GM23338 (cell line): ENCODE data around the gene CDH23. TPM values are rescaled to one million over a fixed set of nuclear protein-coding genes. Genes with fewer than 3 reads are reported as not detected.

ENCODE experiments used
- ATAC-seq: fragments of 200-7000 bp; cut with Tn5 transposase; 3 replicates; pipeline ENCODE4 v1.9.1; 2020
- DNase-seq: peaks from one replicate; pipeline ENCODE4 v3.0.0-alpha.2; 2015; ENCODE audit warnings: low spot score
- H2AFZ ChIP-seq: fragments of 200-600 bp; sonication (generic); 2 replicates; pipeline ENCODE4 v1.8.0; 2016; ENCODE audit warnings: antibody characterized with exemption, mild to moderate bottlenecking, moderate library complexity
- H3F3A ChIP-seq: fragments of 200-600 bp; sonication (generic); replicated peaks from 2 replicates; pipeline ENCODE4 v1.8.0; 2017; ENCODE audit warnings: antibody characterized with exemption, mixed run types, low read depth
- H3K27ac ChIP-seq: fragments of 200-600 bp; sonication (generic); 2 replicates; pipeline ENCODE4 v1.6.1; 2016; ENCODE audit warnings: low read depth
- H3K27me3 ChIP-seq: fragments of 200-600 bp; sonication (generic); 2 replicates; pipeline ENCODE4 v1.8.0; 2016; ENCODE audit warnings: mild to moderate bottlenecking, mixed run types, moderate library complexity; ENCODE audit not compliant: insufficient read depth
- H3K36me3 ChIP-seq: fragments of 200-600 bp; sonication (generic); 2 replicates; pipeline ENCODE4 v1.8.0; 2016; ENCODE audit warnings: mild to moderate bottlenecking; ENCODE audit not compliant: insufficient read depth
- H3K4me1 ChIP-seq: fragments of 200-600 bp; sonication (generic); 2 replicates; pipeline ENCODE4 v1.8.0; 2016; ENCODE audit warnings: mild to moderate bottlenecking, moderate library complexity; ENCODE audit not compliant: insufficient read depth
- H3K4me2 ChIP-seq: fragments of 200-600 bp; sonication (generic); 2 replicates; pipeline ENCODE4 v1.7.1; 2017; ENCODE audit warnings: mixed run types
- H3K4me3 ChIP-seq: fragments of 200-600 bp; sonication (generic); 2 replicates; pipeline ENCODE4 v1.6.1; 2016; ENCODE audit warnings: mixed run types
- H3K79me2 ChIP-seq: fragments of 200-600 bp; sonication (generic); replicated peaks from 2 replicates; pipeline ENCODE4 v1.8.0; 2017; ENCODE audit warnings: mild to moderate bottlenecking; ENCODE audit not compliant: insufficient read depth
- H3K9me2 ChIP-seq: fragments of 200-600 bp; sonication (generic); 2 replicates; pipeline ENCODE4 v1.8.0; 2017; ENCODE audit not compliant: insufficient read depth
- H4K20me1 ChIP-seq: fragments of 200-600 bp; sonication (generic); replicated peaks from 2 replicates; pipeline ENCODE4 v1.8.0; 2017; ENCODE audit warnings: mild to moderate bottlenecking; ENCODE audit not compliant: insufficient read depth
- H3K27ac Mint-ChIP-seq: 2 replicates; pipeline ENCODE4 v1.8.0; 2020; ENCODE audit warnings: inconsistent platforms, mild to moderate bottlenecking, moderate library complexity, mixed read lengths
- H3K27me3 Mint-ChIP-seq: 3 replicates; pipeline ENCODE4 v1.8.0; 2022; ENCODE audit warnings: low read depth, mild to moderate bottlenecking, moderate library complexity, mixed read lengths, inconsistent platforms; ENCODE audit not compliant: insufficient read depth, poor library complexity
- H3K36me3 Mint-ChIP-seq: 3 replicates; pipeline ENCODE4 v1.8.0; 2021; ENCODE audit warnings: low read depth, mild to moderate bottlenecking, inconsistent platforms, moderate library complexity, mixed read lengths
- H3K4me1 Mint-ChIP-seq: 3 replicates; pipeline ENCODE4 v1.8.0; 2020; ENCODE audit warnings: mild to moderate bottlenecking, inconsistent platforms, mixed read lengths
- H3K4me3 Mint-ChIP-seq: 3 replicates; pipeline ENCODE4 v1.8.0; 2021; ENCODE audit warnings: moderate library complexity, mild to moderate bottlenecking, inconsistent platforms, mixed read lengths
- H3K9me3 Mint-ChIP-seq: 3 replicates; pipeline ENCODE4 v1.8.0; 2020; ENCODE audit warnings: moderate library complexity, mild to moderate bottlenecking, inconsistent platforms, mixed read lengths
- EZH2 ChIP-seq: fragments of 200-600 bp; sonication (generic); IDR thresholded peaks from one replicate; pipeline ENCODE4 v1.8.0; 2017; ENCODE audit warnings: antibody characterized with exemption, mild to moderate bottlenecking, low read depth; ENCODE audit not compliant: unreplicated experiment
- EZH2phosphoT487 ChIP-seq: fragments of 200-600 bp; sonication (generic); IDR thresholded peaks from one replicate; pipeline ENCODE4 v1.8.1; 2018; ENCODE audit warnings: antibody characterized with exemption; ENCODE audit not compliant: unreplicated experiment
- JUNB ChIP-seq: IDR thresholded peaks from one replicate; pipeline ENCODE4 v1.6.1; 2016; ENCODE audit warnings: antibody characterized with exemption; ENCODE audit not compliant: unreplicated experiment
- NANOG ChIP-seq: IDR thresholded peaks from 2 replicates; pipeline ENCODE4 v1.6.1; 2016; ENCODE audit warnings: antibody characterized with exemption, borderline replicate concordance
- POLR2AphosphoS5 ChIP-seq: IDR thresholded peaks from 2 replicates; pipeline ENCODE4 v1.6.1; 2016; ENCODE audit warnings: antibody characterized with exemption, low read depth
- STAT1 ChIP-seq: IDR thresholded peaks from one replicate; pipeline ENCODE4 v1.6.1; 2016; ENCODE audit warnings: antibody characterized with exemption; ENCODE audit not compliant: unreplicated experiment
- ZNF114 ChIP-seq: fragments of 250-450 bp; sonication (Bioruptor Pico); IDR thresholded peaks from 2 replicates; pipeline ENCODE4 v1.5.0; 2020; ENCODE audit warnings: mild to moderate bottlenecking, moderate library complexity
- polyA plus RNA-seq: library from polyadenylated mRNA; unstranded; fragments of >200 nt; fragmentation: Nextera tagmentation; extraction: Ambion mirVana; gene quantifications from 2 replicates; pipeline ENCODE4 v1.2.1, GENCODE V29; 2016
- total RNA-seq: library from RNA; depleted of rRNA; stranded (reverse); fragments of >200 nt; shearing (Covaris generic); gene quantifications from 2 replicates; pipeline ENCODE4 v1.2.3, GENCODE V29; 2014
- TF ChIP-seq, protein P1 (sequence below): fragments of 250-450 bp; sonication (Bioruptor Pico); IDR thresholded peaks from 2 replicates; pipeline ENCODE4 v1.5.0; 2020; ENCODE audit warnings: mild to moderate bottlenecking, moderate library complexity

CDH23 gene
- total and polyA plus RNA-seq, 2 experiments from 2014 or later, result 0.95 to 4.3 TPM

DNA sequence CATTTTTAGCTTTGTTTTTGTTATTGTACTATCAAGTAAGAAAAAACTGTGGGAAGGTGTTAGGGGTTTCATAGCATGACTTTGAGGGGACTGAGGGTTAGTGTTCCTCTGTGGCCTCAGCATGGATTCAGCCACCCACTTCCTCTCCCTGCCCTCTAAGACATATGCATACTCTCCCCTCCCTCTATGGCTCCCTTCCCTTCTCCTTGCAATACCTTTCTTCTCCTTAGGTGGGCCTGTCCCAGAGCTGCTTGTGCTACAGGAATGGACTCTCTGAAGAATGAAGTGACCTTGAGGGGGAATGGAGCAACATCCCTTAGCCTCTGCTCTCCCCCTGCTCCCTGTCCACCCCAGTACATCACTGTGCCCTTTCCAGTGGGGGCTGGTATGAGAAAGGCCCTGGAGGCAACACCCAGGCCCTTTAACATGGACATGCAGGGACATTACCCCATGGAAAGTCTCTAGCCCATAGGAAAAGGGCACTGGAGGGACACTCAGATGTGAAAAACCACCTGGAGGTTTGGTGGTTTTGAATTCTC is 22.4 kb downstream of the CDH23 start:
- H2AFZ ChIP-seq, result no peak overlapping the region
- no peak overlapping the region for H3K4me3 Mint-ChIP-seq
- no peak overlapping the region for H3K4me3 ChIP-seq

More for the DNA sequence above, 22.4 kb downstream of the CDH23 start:
- TF ChIP-seq NANOG, result no peak
- TF ChIP-seq, protein P1, sequence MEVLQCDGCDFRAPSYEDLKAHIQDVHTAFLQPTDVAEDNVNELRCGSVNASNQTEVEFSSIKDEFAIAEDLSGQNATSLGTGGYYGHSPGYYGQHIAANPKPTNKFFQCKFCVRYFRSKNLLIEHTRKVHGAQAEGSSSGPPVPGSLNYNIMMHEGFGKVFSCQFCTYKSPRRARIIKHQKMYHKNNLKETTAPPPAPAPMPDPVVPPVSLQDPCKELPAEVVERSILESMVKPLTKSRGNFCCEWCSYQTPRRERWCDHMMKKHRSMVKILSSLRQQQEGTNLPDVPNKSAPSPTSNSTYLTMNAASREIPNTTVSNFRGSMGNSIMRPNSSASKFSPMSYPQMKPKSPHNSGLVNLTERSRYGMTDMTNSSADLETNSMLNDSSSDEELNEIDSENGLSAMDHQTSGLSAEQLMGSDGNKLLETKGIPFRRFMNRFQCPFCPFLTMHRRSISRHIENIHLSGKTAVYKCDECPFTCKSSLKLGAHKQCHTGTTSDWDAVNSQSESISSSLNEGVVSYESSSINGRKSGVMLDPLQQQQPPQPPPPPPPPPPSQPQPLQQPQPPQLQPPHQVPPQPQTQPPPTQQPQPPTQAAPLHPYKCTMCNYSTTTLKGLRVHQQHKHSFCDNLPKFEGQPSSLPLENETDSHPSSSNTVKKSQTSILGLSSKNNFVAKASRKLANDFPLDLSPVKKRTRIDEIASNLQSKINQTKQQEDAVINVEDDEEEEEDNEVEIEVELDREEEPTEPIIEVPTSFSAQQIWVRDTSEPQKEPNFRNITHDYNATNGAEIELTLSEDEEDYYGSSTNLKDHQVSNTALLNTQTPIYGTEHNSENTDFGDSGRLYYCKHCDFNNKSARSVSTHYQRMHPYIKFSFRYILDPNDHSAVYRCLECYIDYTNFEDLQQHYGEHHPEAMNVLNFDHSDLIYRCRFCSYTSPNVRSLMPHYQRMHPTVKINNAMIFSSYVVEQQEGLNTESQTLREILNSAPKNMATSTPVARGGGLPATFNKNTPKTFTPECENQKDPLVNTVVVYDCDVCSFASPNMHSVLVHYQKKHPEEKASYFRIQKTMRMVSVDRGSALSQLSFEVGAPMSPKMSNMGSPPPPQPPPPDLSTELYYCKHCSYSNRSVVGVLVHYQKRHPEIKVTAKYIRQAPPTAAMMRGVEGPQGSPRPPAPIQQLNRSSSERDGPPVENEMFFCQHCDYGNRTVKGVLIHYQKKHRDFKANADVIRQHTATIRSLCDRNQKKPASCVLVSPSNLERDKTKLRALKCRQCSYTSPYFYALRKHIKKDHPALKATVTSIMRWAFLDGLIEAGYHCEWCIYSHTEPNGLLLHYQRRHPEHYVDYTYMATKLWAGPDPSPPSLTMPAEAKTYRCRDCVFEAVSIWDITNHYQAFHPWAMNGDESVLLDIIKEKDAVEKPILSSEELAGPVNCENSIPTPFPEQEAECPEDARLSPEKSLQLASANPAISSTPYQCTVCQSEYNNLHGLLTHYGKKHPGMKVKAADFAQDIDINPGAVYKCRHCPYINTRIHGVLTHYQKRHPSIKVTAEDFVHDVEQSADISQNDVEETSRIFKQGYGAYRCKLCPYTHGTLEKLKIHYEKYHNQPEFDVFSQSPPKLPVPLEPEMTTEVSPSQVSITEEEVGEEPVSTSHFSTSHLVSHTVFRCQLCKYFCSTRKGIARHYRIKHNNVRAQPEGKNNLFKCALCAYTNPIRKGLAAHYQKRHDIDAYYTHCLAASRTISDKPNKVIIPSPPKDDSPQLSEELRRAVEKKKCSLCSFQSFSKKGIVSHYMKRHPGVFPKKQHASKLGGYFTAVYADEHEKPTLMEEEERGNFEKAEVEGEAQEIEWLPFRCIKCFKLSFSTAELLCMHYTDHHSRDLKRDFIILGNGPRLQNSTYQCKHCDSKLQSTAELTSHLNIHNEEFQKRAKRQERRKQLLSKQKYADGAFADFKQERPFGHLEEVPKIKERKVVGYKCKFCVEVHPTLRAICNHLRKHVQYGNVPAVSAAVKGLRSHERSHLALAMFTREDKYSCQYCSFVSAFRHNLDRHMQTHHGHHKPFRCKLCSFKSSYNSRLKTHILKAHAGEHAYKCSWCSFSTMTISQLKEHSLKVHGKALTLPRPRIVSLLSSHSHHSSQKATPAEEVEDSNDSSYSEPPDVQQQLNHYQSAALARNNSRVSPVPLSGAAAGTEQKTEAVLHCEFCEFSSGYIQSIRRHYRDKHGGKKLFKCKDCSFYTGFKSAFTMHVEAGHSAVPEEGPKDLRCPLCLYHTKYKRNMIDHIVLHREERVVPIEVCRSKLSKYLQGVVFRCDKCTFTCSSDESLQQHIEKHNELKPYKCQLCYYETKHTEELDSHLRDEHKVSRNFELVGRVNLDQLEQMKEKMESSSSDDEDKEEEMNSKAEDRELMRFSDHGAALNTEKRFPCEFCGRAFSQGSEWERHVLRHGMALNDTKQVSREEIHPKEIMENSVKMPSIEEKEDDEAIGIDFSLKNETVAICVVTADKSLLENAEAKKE (CRISPR knock-in tag), result no peak
- TF ChIP-seq EZH2, result no peak
- no peak for TF ChIP-seq POLR2AphosphoS5
- no peak for TF ChIP-seq EZH2phosphoT487
- TF ChIP-seq STAT1, result no peak
- no peak for TF ChIP-seq JUNB
- TF ChIP-seq ZNF114, result no peak
- Histone ChIP-seq H3F3A (no peaks in the 10 kb centered on the region), H3K36me3 (no peaks in the 10 kb centered on the region), H4K20me1 (no peaks in the 10 kb centered on the region), H3K4me1 (no peaks in the 10 kb centered on the region), H3K27me3 (no peaks in the 10 kb centered on the region), H3K4me2 (no peak overlapping the region), H3K27ac (no peak overlapping the region), H3K9me2 (no peaks in the 10 kb centered on the region), H3K79me2 (no peaks in the 10 kb centered on the region)
- Mint-ChIP-seq H3K27me3 (peaks cover 6% of the 10 kb centered on the region), H3K4me1 (no peaks in the 10 kb centered on the region), H3K9me3 (no peaks in the 10 kb centered on the region; the same call in 2 of the 3 replicates), H3K36me3 (no peaks in the 10 kb centered on the region), H3K27ac (no peak overlapping the region)
- ATAC-seq (no peak), DNase-seq (no peak)
